Naive B cell (primary cell): Measurements from ENCODE around the gene OTUD5. TPM values are rescaled to one million over a fixed set of nuclear protein-coding genes. Genes with fewer than 3 reads are reported as not detected.
A peak's percentile ranks its signal among the peaks of the same experiment; 100 is the strongest.
"Not testable (repeated sequence)": the region's sequence is repeated elsewhere in the genome, so short reads cannot be mapped to it uniquely, and the experiment has no call there.

Experiments
- ATAC-seq, 2 donors: fragments of 150-1000 bp; cut with Tn5 transposase; 2 replicates each; pipeline ENCODE4 v1.10.0; 2021; ENCODE audit warnings: low read depth in 2 of 2, mild to moderate bottlenecking in 2 of 2, moderate library complexity in 2 of 2
- DNase-seq: peaks from one replicate; pipeline ENCODE4 v3.0.0; 2022
- H3K27ac Mint-ChIP-seq, 6 donors: one replicate each; pipeline ENCODE4 v1.8.0; 2020 to 2022; ENCODE audit warnings: mild to moderate bottlenecking in 6 of 6, mixed read lengths in 6 of 6, moderate library complexity in 5 of 6, inconsistent platforms in 2 of 6
- H3K27me3 Mint-ChIP-seq, 3 donors: one replicate each; pipeline ENCODE4 v1.8.0; 2021 to 2022; ENCODE audit warnings: mixed read lengths in 3 of 3, mild to moderate bottlenecking in 1 of 3
- H3K36me3 Mint-ChIP-seq, 2 donors: one replicate each; pipeline ENCODE4 v1.8.0; 2020 to 2022; ENCODE audit warnings: mixed read lengths in 2 of 2, inconsistent platforms in 1 of 2, mild to moderate bottlenecking in 1 of 2
- H3K4me1 Mint-ChIP-seq, 3 donors: one replicate each; pipeline ENCODE4 v1.8.0; 2020 to 2022; ENCODE audit warnings: mixed read lengths in 3 of 3, inconsistent platforms in 1 of 3, mild to moderate bottlenecking in 1 of 3, moderate library complexity in 1 of 3
- H3K4me3 Mint-ChIP-seq, 8 donors: one replicate each; pipeline ENCODE4 v1.8.0; 2020 to 2022; ENCODE audit warnings: mild to moderate bottlenecking in 8 of 8, mixed read lengths in 8 of 8, moderate library complexity in 8 of 8, inconsistent platforms in 2 of 8
- H3K9me3 Mint-ChIP-seq, 7 donors: one replicate each; pipeline ENCODE4 v1.8.0; 2020 to 2022; ENCODE audit warnings: mixed read lengths in 7 of 7, mild to moderate bottlenecking in 5 of 7, inconsistent platforms in 2 of 7, moderate library complexity in 1 of 7
- polyA plus RNA-seq, 6 donors: library from polyadenylated mRNA; unstranded; fragments of 300-500 nt; fragmentation: Illumina TruSeq; gene quantifications; one replicate each; pipeline ENCODE4 v1.2.3, GENCODE V29; 2021; ENCODE audit warnings: low read depth in 6 of 6

The OTUD5 gene
- polyA plus RNA-seq, 6 donors from 2014 or later, result 27.6 to 53.2 (median 39.1) TPM

DNA sequence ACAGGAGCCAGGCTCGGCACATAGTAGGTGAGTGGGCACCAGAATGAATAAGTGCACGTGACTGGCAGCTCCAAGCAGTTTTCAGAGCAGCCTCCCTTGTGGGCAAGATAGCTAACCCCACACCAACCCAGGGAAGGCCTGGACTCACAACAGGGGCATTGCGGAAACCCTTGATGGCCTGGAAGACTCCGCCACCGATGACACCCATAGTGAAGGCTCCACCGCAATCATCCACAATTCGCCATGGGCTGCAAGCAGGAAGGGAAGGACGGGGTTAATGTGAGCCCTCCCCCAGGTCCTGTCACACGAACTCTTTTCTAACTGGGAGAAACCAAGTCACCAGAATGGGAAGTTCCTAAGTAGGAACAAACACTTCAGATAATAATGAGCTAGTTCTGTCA, 60.8 kb downstream of the OTUD5 start:
- ATAC-seq (no peak), DNase-seq (no peak)
- Mint-ChIP-seq H3K4me3 (peak overlapping the region; percentile 78 to 94 (median 92)), H3K27ac (peak overlapping the region; percentile 84 to 99 (median 96)), H3K4me1 (peaks cover 6 to 37% (median 13%) of the 10 kb centered on the region in 3 donors), H3K27me3 (no peaks in the 10 kb centered on the region), H3K9me3 (no peaks in the 10 kb centered on the region), H3K36me3 (no peaks in the 10 kb centered on the region)

DNA sequence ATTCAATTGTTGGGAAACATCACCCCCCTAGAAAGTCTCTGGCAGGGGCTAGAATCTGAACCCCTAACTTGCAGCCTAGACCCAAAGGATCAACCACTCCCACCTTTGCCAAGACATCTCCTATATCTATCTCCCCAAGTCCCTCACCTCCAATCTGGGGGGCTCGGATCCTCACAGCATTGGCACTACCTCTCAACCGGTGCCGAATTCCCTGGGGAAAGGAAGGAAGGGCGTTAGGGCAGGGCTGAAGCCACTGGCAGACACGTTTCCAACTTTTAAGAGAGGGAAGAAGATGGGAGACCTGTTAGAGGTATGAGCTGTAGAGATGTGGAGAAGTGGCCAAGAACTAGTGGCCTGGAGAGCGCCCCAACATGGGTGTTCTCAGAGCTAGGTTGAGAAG, 62.5 kb downstream of the OTUD5 start:
- Mint-ChIP-seq H3K9me3 (peaks cover 0 to 2% (median 0%) of the 10 kb centered on the region in 7 donors), H3K4me3 (peak overlapping the region in 3 of 8 donors; percentile 35 to 85 (median 67)), H3K27ac (peak overlapping the region in 1 of 6 donors; percentile 27), H3K36me3 (no peaks in the 10 kb centered on the region), H3K27me3 (peaks cover 0 to 7% (median 0%) of the 10 kb centered on the region in 3 donors), H3K4me1 (peaks cover 17 to 46% (median 22%) of the 10 kb centered on the region in 3 donors)
- no peak for DNase-seq
- no peak for ATAC-seq

DNA sequence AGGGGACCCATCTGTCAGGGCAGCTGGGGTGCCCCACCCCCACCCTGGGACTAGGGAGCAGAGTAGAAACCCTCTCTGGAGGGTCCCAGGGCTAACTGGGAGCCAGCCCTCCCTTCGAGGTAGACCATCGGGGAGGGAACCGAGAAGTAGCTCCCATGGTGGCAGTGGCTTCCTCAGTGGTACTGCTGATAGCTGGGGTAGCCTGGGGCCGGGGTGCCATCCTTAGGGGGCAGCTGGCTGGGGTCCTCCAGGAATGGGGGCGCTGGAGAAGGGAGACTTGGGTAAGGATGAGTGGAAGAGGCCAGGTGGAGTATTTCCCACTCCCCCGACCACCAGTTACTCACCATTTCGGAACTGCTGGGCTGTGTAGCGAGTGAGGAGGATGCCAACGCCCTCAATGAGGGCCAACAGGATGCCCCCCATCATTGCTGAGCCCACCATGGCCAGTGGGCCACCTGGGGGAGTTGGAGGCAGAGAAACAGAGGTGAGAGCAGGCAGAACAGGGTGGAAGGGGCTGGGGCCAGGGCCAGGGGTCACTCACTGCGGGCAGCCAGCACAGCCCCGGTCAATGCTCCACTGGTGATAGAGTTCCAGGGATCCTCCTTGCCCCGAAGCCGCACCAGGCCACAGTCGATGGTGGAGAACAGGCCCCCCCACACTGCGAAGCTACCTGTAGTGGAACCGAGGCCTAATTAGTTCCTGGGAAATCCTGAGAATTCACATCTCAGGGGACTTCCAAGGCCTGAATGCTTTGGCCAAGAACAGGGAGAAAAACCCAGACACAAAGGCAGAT, 63.7 kb downstream of the OTUD5 start:
- peaks cover 0 to 2% (median 0%) of the 10 kb centered on the region in 7 donors for H3K9me3 Mint-ChIP-seq
- DNase-seq, result no peak
- ATAC-seq, result no peak
- peaks cover 0 to 8% (median 0%) of the 10 kb centered on the region in 3 donors for H3K27me3 Mint-ChIP-seq
- H3K36me3 Mint-ChIP-seq, result no peaks in the 10 kb centered on the region
- peak overlapping the region in 2 of 8 donors; percentile 39 to 88 for H3K4me3 Mint-ChIP-seq
- peaks cover 17 to 43% (median 22%) of the 10 kb centered on the region in 3 donors for H3K4me1 Mint-ChIP-seq
- H3K27ac Mint-ChIP-seq, result peak overlapping the region in 2 of 6 donors; percentile 43 to 47

- Mint-ChIP-seq H3K4me3 (peak overlapping the region in 5 of 8 donors; percentile 18 to 94 (median 66)), H3K36me3 (no peaks in the 10 kb centered on the region), H3K27ac (no peak overlapping the region), H3K9me3 (peaks cover 0 to 2% (median 0%) of the 10 kb centered on the region in 7 donors), H3K4me1 (peaks cover 11 to 37% (median 22%) of the 10 kb centered on the region in 3 donors), H3K27me3 (peaks cover 0 to 8% (median 0%) of the 10 kb centered on the region in 3 donors)
- DNase-seq, result no peak
- no peak for ATAC-seq
Measured at GRCh38 chrX:48892896-48893295, 64.5 kb downstream of the OTUD5 start.

GRCh38 chrX:48891402-48892288, 65.8 kb downstream of the OTUD5 start:
- peak overlapping the region; percentile 76 to 94 (median 87) for H3K4me3 Mint-ChIP-seq
- H3K27ac Mint-ChIP-seq, result peak overlapping the region in 5 of 6 donors; percentile 44 to 89 (median 60)
- peaks cover 0 to 8% (median 0%) of the 10 kb centered on the region in 3 donors for H3K27me3 Mint-ChIP-seq
- H3K9me3 Mint-ChIP-seq, result peaks cover 0 to 5% (median 0%) of the 10 kb centered on the region in 7 donors
- ATAC-seq (peak; percentile 85 to 87), DNase-seq (peak; percentile 75)
- no peaks in the 10 kb centered on the region for H3K36me3 Mint-ChIP-seq
- H3K4me1 Mint-ChIP-seq, result peaks cover 11 to 30% (median 12%) of the 10 kb centered on the region in 3 donors

DNA sequence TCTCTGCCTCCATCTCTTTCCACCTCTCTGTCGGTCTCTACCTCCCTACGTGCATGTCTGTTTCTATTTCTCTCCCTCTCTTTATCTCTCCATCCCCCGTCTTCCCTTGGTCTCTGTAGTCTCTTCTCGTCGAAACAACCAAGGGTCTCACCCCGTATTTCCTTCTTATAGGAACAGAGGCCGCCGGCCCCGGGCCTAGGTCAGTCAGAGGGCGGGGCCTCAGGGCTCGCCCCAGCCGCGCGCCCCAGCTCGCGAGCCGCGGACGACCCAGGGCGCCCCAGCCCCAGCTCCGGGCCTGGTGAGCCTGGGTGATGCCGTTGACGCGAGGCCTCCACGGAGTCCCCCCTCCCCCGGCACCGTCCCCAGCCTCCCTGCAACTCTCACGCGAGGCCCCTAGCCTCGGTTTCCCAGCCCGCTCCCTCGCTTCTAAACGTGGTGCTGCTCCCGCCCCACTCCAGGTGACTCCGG, 66.4 kb downstream of the OTUD5 start:
- Mint-ChIP-seq H3K4me1 (peaks cover 11 to 25% (median 12%) of the 10 kb centered on the region in 3 donors), H3K4me3 (peak overlapping the region; percentile 76 to 95 (median 86)), H3K27ac (peak overlapping the region in 4 of 6 donors; percentile 61 to 90 (median 73)), H3K9me3 (peaks cover 0 to 5% (median 0%) of the 10 kb centered on the region in 7 donors), H3K27me3 (peaks cover 0 to 8% (median 0%) of the 10 kb centered on the region in 3 donors), H3K36me3 (no peaks in the 10 kb centered on the region)
- ATAC-seq, result peak; percentile 24 to 32
- no peak for DNase-seq

DNA sequence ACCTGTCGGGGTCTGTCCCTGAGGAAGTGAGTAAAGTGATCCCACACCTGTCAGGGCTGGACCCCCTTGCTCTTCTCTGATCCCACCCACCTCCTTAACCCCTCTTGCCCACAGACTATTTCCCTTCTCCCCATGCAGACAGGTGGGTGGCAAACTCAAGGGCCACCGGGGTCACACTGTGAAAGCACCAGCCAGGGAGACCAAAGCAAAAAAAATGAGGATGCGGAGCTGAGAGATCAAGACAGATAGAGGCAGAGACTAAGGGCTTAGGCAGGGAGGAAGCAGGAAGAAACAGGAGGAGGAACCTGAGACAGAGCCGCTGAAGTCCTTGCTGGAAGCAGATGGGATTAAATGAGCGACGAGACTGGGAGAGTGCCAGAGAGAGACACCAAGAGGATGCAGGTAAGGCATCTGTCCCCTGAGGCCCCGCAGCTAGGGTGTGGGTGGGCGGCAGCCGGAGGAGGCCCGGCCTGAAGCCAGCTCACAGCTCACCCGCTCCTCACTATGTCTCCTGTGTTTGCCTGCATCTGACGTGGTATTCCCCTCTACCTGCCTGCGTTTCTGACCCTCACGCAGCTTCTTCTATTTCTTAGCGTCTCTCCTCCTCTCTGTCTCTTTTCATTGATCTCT, 67.0 kb downstream of the OTUD5 start:
- no peaks in the 10 kb centered on the region for H3K36me3 Mint-ChIP-seq

GRCh38 chrX:48886586-48886985, 70.8 kb downstream of the OTUD5 start:
- not testable (repeated sequence) for H3K4me3 Mint-ChIP-seq

More for the DNA sequence above, 67.0 kb downstream of the OTUD5 start:
- Mint-ChIP-seq H3K9me3 (peaks cover 0 to 5% (median 0%) of the 10 kb centered on the region in 7 donors), H3K4me1 (peaks cover 11 to 24% (median 12%) of the 10 kb centered on the region in 3 donors), H3K27me3 (peaks cover 0 to 8% (median 0%) of the 10 kb centered on the region in 3 donors), H3K27ac (peak overlapping the region in 4 of 6 donors; percentile 67 to 90 (median 74)), H3K4me3 (peak overlapping the region; percentile 76 to 95 (median 86))
- DNase-seq (no peak), ATAC-seq (no peak)

GRCh38 chrX:48883729-48884128, 73.7 kb downstream of the OTUD5 start:
- H3K9me3 Mint-ChIP-seq, result peaks cover 0 to 3% (median 0%) of the 10 kb centered on the region in 7 donors
- ATAC-seq, result no peak
- no peak for DNase-seq
- no peak overlapping the region for H3K4me3 Mint-ChIP-seq
- H3K36me3 Mint-ChIP-seq, result no peaks in the 10 kb centered on the region
- H3K27me3 Mint-ChIP-seq, result no peaks in the 10 kb centered on the region
- H3K4me1 Mint-ChIP-seq, result no peaks in the 10 kb centered on the region
- peak overlapping the region in 1 of 6 donors; percentile 25 for H3K27ac Mint-ChIP-seq

More at GRCh38 chrX:48886586-48886985, 70.8 kb downstream of the OTUD5 start:
- not testable (repeated sequence) for H3K36me3 Mint-ChIP-seq, H3K27me3 Mint-ChIP-seq, H3K9me3 Mint-ChIP-seq, DNase-seq, H3K27ac Mint-ChIP-seq, ATAC-seq
- H3K4me1 Mint-ChIP-seq, result peaks cover 10 to 11% (median 10%) of the 10 kb centered on the region in 3 donors

DNA sequence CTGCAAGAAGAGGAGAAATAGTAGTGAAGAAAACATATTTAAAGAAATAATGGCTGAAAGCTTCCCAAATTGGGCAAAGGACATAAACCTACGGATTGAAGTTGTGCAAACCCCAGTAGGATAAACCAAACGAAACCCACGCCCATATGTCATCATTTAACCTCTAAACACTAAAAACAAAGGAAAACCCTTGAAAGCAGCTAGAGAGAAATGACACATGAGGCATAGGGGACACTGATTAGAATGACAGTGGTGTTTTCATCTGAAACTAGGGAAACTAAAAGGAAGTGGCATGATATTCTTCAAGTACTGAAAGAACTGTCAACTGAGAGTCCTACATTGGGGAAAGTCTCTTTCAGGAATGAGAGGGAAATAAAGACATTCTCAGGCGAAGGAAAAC, 80.5 kb downstream of the OTUD5 start:
- not testable (repeated sequence) for H3K27me3 Mint-ChIP-seq, H3K4me1 Mint-ChIP-seq, DNase-seq, H3K27ac Mint-ChIP-seq, H3K4me3 Mint-ChIP-seq, H3K9me3 Mint-ChIP-seq, ATAC-seq, H3K36me3 Mint-ChIP-seq
